Measurements from ENCODE around the gene PARP2.

DNA sequence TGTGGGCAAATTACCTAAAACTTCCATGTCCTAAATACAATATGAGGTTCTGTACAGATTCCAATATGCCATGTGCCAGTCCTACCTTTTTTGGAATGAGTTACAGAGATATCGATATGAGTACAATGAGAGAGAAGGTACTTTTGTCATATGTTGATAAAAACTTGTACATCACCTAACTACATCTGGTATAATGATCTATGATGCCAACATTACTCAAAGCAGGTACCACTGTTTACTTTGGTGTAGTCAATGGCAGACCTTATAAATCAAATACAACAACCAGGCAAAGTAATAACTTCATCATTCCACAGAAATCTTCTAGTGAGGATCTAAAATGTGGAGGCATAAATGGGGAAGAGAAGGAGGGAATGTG, 57.1 kb downstream of the PARP2 start:
- no peak for TF ChIP-seq EZH2 (IDR thresholded peaks at IDR 0.05; ENCODE audit: insufficient read depth, poor library complexity, severe bottlenecking)
- no peak for TF ChIP-seq EZH2phosphoT487 (IDR thresholded peaks at IDR 0.05; ENCODE audit: insufficient read depth, low read depth)

All from GM23248 (cell line).